Osteoblast (primary cell): ENCODE measurements around the gene OR10A2. TPM values are rescaled to one million over a fixed set of nuclear protein-coding genes. Genes with fewer than 3 reads are reported as not detected.
A peak's percentile ranks its signal among the peaks of the same experiment; 100 is the strongest.

Source experiments
- DNase-seq: peaks from one replicate; pipeline ENCODE4 v3.0.0; 2011; ENCODE audit warnings: low spot score, mixed read lengths; ENCODE audit not compliant: insufficient read length; ENCODE audit errors: missing footprints
- H2AFZ ChIP-seq: 2 replicates; pipeline ENCODE4 v1.6.0; 2011; ENCODE audit warnings: mild to moderate bottlenecking, low read length
- H3K27ac ChIP-seq: 2 replicates; pipeline ENCODE4 v1.5.1; 2011; ENCODE audit warnings: mild to moderate bottlenecking, low read depth, low read length, moderate library complexity
- H3K27me3 ChIP-seq: 2 replicates; pipeline ENCODE4 v1.6.0; 2012; ENCODE audit warnings: mild to moderate bottlenecking, control low read depth, inconsistent platforms, low read length, moderate library complexity; ENCODE audit not compliant: insufficient read depth
- H3K36me3 ChIP-seq: 2 replicates; pipeline ENCODE4 v1.5.1; 2011; ENCODE audit warnings: mild to moderate bottlenecking, low read length, control low read depth, moderate library complexity; ENCODE audit not compliant: insufficient read depth
- H3K4me1 ChIP-seq: 2 replicates; pipeline ENCODE4 v1.5.1; 2011; ENCODE audit warnings: mild to moderate bottlenecking, low read length, control low read depth, moderate library complexity; ENCODE audit not compliant: insufficient read depth
- H3K4me2 ChIP-seq: 2 replicates; pipeline ENCODE4 v1.6.0; 2011; ENCODE audit warnings: mild to moderate bottlenecking, low read length; ENCODE audit not compliant: insufficient read depth
- H3K4me3 ChIP-seq: fragments of 200-600 bp; sonication (generic); 3 replicates; pipeline ENCODE4 v1.5.1; 2012; ENCODE audit warnings: mild to moderate bottlenecking, low read length, inconsistent platforms; ENCODE audit not compliant: insufficient read depth
- H3K79me2 ChIP-seq: 2 replicates; pipeline ENCODE4 v1.6.0; 2012; ENCODE audit warnings: mild to moderate bottlenecking, low read length, control low read depth, inconsistent platforms; ENCODE audit not compliant: insufficient read depth
- H3K9me3 ChIP-seq: 2 replicates; pipeline ENCODE4 v1.5.1; 2011; ENCODE audit warnings: low read depth, low read length, control low read depth
- H4K20me1 ChIP-seq: 2 replicates; pipeline ENCODE4 v1.6.0; 2012; ENCODE audit warnings: mild to moderate bottlenecking, low read length, control low read depth; ENCODE audit not compliant: insufficient read depth
- CTCF ChIP-seq: IDR thresholded peaks from 2 replicates; pipeline ENCODE4 v1.5.1; 2011; ENCODE audit warnings: mild to moderate bottlenecking, low read depth, low read length, moderate library complexity; ENCODE audit errors: extremely low read depth
- total RNA-seq: library from RNA; depleted of rRNA; stranded (reverse); fragments of >200 nt; gene quantifications from 2 replicates; pipeline ENCODE4 v1.2.3, GENCODE V29; 2012

OR10A2 gene
- total RNA-seq, 1 donor: not detected

- TF ChIP-seq CTCF: no peak
- H3K9me3 ChIP-seq: no peaks in the 10 kb centered on the region
- DNase-seq: peak; percentile 32
- no peaks in the 10 kb centered on the region for H3K4me1 ChIP-seq
- H3K4me3 ChIP-seq: no peak overlapping the region
- H3K36me3 ChIP-seq: no peaks in the 10 kb centered on the region
- no peaks in the 10 kb centered on the region for H4K20me1 ChIP-seq
- no peak overlapping the region for H3K27ac ChIP-seq
- no peak overlapping the region for H3K4me2 ChIP-seq
- no peak overlapping the region for H2AFZ ChIP-seq
- H3K79me2 ChIP-seq: no peaks in the 10 kb centered on the region
- no peaks in the 10 kb centered on the region for H3K27me3 ChIP-seq
These were observed 49.1 kb downstream of the OR10A2 start for GRCh38 chr11:6911948-6912347.

- Histone ChIP-seq H4K20me1 (no peaks in the 10 kb centered on the region), H3K4me3 (no peak overlapping the region), H3K27me3 (no peaks in the 10 kb centered on the region), H2AFZ (no peak overlapping the region), H3K4me2 (no peak overlapping the region), H3K4me1 (no peaks in the 10 kb centered on the region), H3K36me3 (no peaks in the 10 kb centered on the region), H3K9me3 (no peaks in the 10 kb centered on the region), H3K27ac (no peak overlapping the region), H3K79me2 (no peaks in the 10 kb centered on the region)
- TF ChIP-seq CTCF: no peak
- no peak for DNase-seq
These were observed 56.8 kb downstream of the OR10A2 start for GRCh38 chr11:6919698-6920097.

- Histone ChIP-seq H3K36me3 (no peaks in the 10 kb centered on the region), H3K79me2 (no peaks in the 10 kb centered on the region), H3K4me3 (no peak within 1 kb of the TSS), H3K9me3 (no peaks in the 10 kb centered on the region), H3K4me2 (no peak within 1 kb of the TSS), H3K4me1 (peaks cover 4% of the 10 kb centered on the region), H4K20me1 (no peaks in the 10 kb centered on the region), H2AFZ (no peak within 1 kb of the TSS), H3K27ac (no peak within 1 kb of the TSS), H3K27me3 (no peaks in the 10 kb centered on the region)
- no peak for DNase-seq
- TF ChIP-seq CTCF: no peak
These were observed 57.8 kb downstream of the OR10A2 start, which contains the start of gene OR2D3 for GRCh38 chr11:6920702-6921101. Gene OR2D3 (plus strand): TSS chr11:6921002. CDS start chr11:6921002, 0 bp downstream.

Other genes starting within 250 kb of the OR10A2 start
- 120 and 127 TPM in 2 replicates for gene TPP1, start 243.6 kb upstream of the OR10A2 start, total RNA-seq
- 0.59 and 1.1 TPM in 2 replicates for gene DCHS1, start 207.2 kb upstream of the OR10A2 start, total RNA-seq
- gene MRPL17, start 179.7 kb upstream of the OR10A2 start, total RNA-seq: 29.5 and 29.7 TPM in 2 replicates
- gene OR2AG2, start 91.1 kb upstream of the OR10A2 start, total RNA-seq: 0.29 and 0.36 TPM in 2 replicates
- gene OR2AG1, start 80.0 kb upstream of the OR10A2 start, total RNA-seq: not detected in 2 replicates
- gene OR6A2, start 63.4 kb upstream of the OR10A2 start, total RNA-seq: 0.36 and 0.59 TPM in 2 replicates
- not detected in 2 replicates for gene OR10A5, start 17.4 kb upstream of the OR10A2 start, total RNA-seq
- gene OR10A4, start 13.6 kb downstream of the OR10A2 start, total RNA-seq: not detected in 2 replicates
- 0.36 and 0.88 TPM in 2 replicates for gene OR2D2, start 29.4 kb downstream of the OR10A2 start, total RNA-seq
- not detected in 2 replicates for gene OR2D3, start 57.9 kb downstream of the OR10A2 start, total RNA-seq
- gene ZNF215, start 63.4 kb downstream of the OR10A2 start, total RNA-seq: 4.3 and 5.0 TPM in 2 replicates
- 3.6 and 4.7 TPM in 2 replicates for gene ZNF214, start 157.3 kb downstream of the OR10A2 start, total RNA-seq
- gene NLRP14, start 157.4 kb downstream of the OR10A2 start, total RNA-seq: under 0.01 TPM in 1 of 2 replicates, not detected in the other
- not detected in 2 replicates for gene RBMXL2, start 225.9 kb downstream of the OR10A2 start, total RNA-seq